Fibroblast of lung (primary cell): ENCODE measurements around the gene ETFA. TPM values are rescaled to one million over a fixed set of nuclear protein-coding genes. Genes with fewer than 3 reads are reported as not detected.

Experiments used
- DNase-seq, 2 donors: peaks; one replicate each; pipeline versions ENCODE4 v3.0.0 to v3.0.0-alpha.2; 2010; ENCODE audit warnings: low read depth in 2 of 2
- H2AFZ ChIP-seq: 2 replicates; pipeline ENCODE4 v1.5.1; 2012; ENCODE audit warnings: low read length, control low read depth, inconsistent platforms
- H3K27ac ChIP-seq: 2 replicates; pipeline ENCODE4 v1.5.1; 2011; ENCODE audit warnings: low read length, control low read depth; ENCODE audit not compliant: insufficient read depth
- H3K27me3 ChIP-seq: 2 replicates; pipeline ENCODE4 v1.5.1; 2011; ENCODE audit warnings: mild to moderate bottlenecking, low read length; ENCODE audit not compliant: control insufficient read depth, insufficient read depth
- H3K36me3 ChIP-seq: 2 replicates; pipeline ENCODE4 v1.5.1; 2011; ENCODE audit warnings: low read length; ENCODE audit not compliant: control insufficient read depth, insufficient read depth
- H3K4me1 ChIP-seq: 2 replicates; pipeline ENCODE4 v1.5.1; 2011; ENCODE audit warnings: low read length; ENCODE audit not compliant: control insufficient read depth, insufficient read depth; ENCODE audit errors: extremely low read depth
- H3K4me2 ChIP-seq: 2 replicates; pipeline ENCODE4 v1.5.1; 2011; ENCODE audit warnings: low read length, control low read depth; ENCODE audit not compliant: insufficient read depth; ENCODE audit errors: extremely low read depth
- H3K4me3 ChIP-seq, 4 experiments: fragments of 200-600 bp in 1 of 4; sonication (generic) in 1 of 4; replicated peaks in 1 of 4; 2 replicates each; pipeline ENCODE4 v1.5.1; 2011 to 2016; ENCODE audit warnings: low read length in 4 of 4, low read depth in 3 of 4, mild to moderate bottlenecking in 3 of 4, control low read depth in 2 of 4, inconsistent platforms in 1 of 4, mixed read lengths in 1 of 4; ENCODE audit not compliant: insufficient read depth in 1 of 4; ENCODE audit errors: control extremely low read depth in 1 of 4
- H3K79me2 ChIP-seq: 2 replicates; pipeline ENCODE4 v1.5.1; 2012; ENCODE audit warnings: mild to moderate bottlenecking, low read length, inconsistent platforms; ENCODE audit not compliant: control insufficient read depth, insufficient read depth
- H3K9ac ChIP-seq: 2 replicates; pipeline ENCODE4 v1.5.1; 2011; ENCODE audit warnings: mild to moderate bottlenecking, low read length, control low read depth; ENCODE audit not compliant: insufficient read depth
- H3K9me3 ChIP-seq: 2 replicates; pipeline ENCODE4 v1.5.1; 2012; ENCODE audit warnings: low read depth, low read length; ENCODE audit not compliant: control insufficient read depth, insufficient read depth
- H4K20me1 ChIP-seq: 2 replicates; pipeline ENCODE4 v1.5.1; 2011; ENCODE audit warnings: low read length; ENCODE audit not compliant: control insufficient read depth, insufficient read depth; ENCODE audit errors: extremely low read depth
- EZH2 ChIP-seq: IDR thresholded peaks from 2 replicates; pipeline ENCODE4 v1.5.1; 2012; ENCODE audit warnings: low read length, control low read depth, mild to moderate bottlenecking; ENCODE audit errors: missing control alignments
- polyA plus RNA-seq, 2 donors: library from polyadenylated mRNA; depleted of rRNA in 1 of 2; stranded (reverse) in 1 of 2; unstranded in 1 of 2; fragments of >200 nt; gene quantifications; 2 replicates each; pipeline ENCODE4 v1.2.1, GENCODE V29; 2011 to 2012; ENCODE audit warnings: missing spikeins in 1 of 2
- total RNA-seq: library from RNA; depleted of rRNA; stranded (reverse); fragments of >200 nt; gene quantifications from 2 replicates; pipeline ENCODE4 v1.2.1, GENCODE V29; 2014
- TF ChIP-seq, protein P1 (sequence below), 2 donors: IDR thresholded peaks in 1 of 2; conservative IDR thresholded peaks in 1 of 2; 1 replicate in 1 of 2; 2 replicates in 1 of 2; pipeline ENCODE4 v1.5.1; 2011 to 2012; ENCODE audit warnings: low read length in 2 of 2, control low read depth in 1 of 2, inconsistent platforms in 1 of 2, low read depth in 1 of 2, mild to moderate bottlenecking in 1 of 2

ETFA gene
- total and polyA plus RNA-seq, 2 donors (not counting 1 experiment from before 2014, with no cell fraction given), result 129 to 161 TPM

DNA sequence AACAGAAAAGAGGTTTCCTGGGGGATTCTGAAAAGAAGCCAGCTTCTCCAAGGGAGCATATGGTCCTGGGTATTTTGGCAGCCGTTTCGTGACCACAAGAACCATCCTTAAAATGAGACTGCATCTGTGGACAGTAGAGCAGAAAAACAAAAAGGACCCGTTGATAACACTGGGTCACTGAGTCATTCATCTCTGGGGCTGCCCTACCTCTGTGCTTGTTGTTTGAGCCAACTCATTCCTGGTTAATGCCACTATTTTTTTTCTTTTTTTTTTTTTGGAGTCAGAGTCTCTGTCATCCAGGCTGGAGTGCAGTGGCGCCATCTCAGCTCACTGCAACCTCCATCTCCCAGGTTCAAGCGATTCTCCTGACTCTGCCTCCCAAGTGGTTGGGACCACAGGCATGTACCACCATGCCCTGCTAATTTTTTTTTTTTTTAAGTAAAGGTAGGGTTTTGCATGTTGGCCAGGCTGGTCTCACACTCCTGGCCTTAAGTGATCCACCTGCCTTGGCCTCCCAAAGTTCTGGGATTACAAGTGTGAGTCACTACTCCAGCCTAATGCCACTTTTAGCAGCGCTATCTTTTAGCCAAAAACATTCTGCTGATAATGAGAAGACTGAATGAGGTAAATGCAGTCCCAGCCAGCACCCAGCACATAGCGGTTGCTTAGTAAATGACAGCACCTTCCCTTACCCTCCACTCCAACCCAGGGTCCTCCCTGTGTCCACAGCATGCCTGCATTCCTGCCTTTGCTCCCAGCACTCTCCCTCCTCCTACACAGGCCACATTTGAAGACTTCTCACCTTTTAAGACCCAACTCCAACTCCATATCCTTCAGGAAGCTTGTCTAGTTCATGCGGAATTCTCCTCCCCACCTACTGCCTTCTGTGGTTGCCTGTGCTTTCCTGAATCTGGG lies 16.2 kb upstream of the ETFA start:
- Histone ChIP-seq H3K79me2 (no peaks in the 10 kb centered on the region), H2AFZ (no peak overlapping the region), H3K27me3 (peaks cover 15% of the 10 kb centered on the region), H3K4me1 (no peaks in the 10 kb centered on the region), H4K20me1 (no peaks in the 10 kb centered on the region), H3K9ac (no peak overlapping the region), H3K9me3 (no peaks in the 10 kb centered on the region), H3K4me2 (no peak overlapping the region), H3K27ac (no peak overlapping the region), H3K4me3 (no peak overlapping the region), H3K36me3 (no peaks in the 10 kb centered on the region)
- DNase-seq, result peak in 1 of 2 donors; percentile 63
- TF ChIP-seq, protein P1, sequence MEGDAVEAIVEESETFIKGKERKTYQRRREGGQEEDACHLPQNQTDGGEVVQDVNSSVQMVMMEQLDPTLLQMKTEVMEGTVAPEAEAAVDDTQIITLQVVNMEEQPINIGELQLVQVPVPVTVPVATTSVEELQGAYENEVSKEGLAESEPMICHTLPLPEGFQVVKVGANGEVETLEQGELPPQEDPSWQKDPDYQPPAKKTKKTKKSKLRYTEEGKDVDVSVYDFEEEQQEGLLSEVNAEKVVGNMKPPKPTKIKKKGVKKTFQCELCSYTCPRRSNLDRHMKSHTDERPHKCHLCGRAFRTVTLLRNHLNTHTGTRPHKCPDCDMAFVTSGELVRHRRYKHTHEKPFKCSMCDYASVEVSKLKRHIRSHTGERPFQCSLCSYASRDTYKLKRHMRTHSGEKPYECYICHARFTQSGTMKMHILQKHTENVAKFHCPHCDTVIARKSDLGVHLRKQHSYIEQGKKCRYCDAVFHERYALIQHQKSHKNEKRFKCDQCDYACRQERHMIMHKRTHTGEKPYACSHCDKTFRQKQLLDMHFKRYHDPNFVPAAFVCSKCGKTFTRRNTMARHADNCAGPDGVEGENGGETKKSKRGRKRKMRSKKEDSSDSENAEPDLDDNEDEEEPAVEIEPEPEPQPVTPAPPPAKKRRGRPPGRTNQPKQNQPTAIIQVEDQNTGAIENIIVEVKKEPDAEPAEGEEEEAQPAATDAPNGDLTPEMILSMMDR (conservative IDR thresholded peaks at IDR 0.05 in 1 of 2, IDR thresholded peaks at IDR 0.05 in 1 of 2; ENCODE audit: low read depth in 1 of 2, low read length in 2 of 2), result no peak
- no peak for TF ChIP-seq EZH2

DNA sequence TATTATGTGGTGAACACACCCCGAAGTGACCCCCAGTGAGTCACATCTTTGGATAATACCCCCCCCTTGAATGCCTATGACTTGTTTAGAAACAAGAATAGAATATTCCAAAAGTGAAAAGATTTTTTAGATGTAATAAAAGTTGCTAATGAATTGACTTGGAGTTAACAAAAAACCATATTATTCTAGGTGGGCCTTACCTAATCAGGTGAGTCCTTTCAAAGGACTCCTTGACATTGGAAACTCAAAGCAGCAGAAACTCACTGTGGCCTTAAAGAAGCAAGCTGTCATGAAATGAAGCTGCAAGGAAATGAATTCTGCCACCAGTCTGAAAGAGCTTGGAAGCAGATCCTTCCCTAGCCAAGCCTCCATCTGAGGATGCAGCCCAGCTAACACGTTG lies 14.4 kb upstream of the ETFA start:
- no peak overlapping the region for H3K9ac ChIP-seq
- TF ChIP-seq EZH2, result no peak
- TF ChIP-seq, protein P1 (conservative IDR thresholded peaks at IDR 0.05 in 1 of 2, IDR thresholded peaks at IDR 0.05 in 1 of 2; ENCODE audit: low read depth in 1 of 2, low read length in 2 of 2), result no peak
- H3K4me2 ChIP-seq, result no peak overlapping the region
- peaks cover 17% of the 10 kb centered on the region for H3K27me3 ChIP-seq
- no peak overlapping the region for H3K4me3 ChIP-seq
- no peak overlapping the region for H3K27ac ChIP-seq
- DNase-seq, result no peak
- H3K9me3 ChIP-seq, result no peaks in the 10 kb centered on the region
- no peak overlapping the region for H2AFZ ChIP-seq
- H3K36me3 ChIP-seq, result no peaks in the 10 kb centered on the region
- H4K20me1 ChIP-seq, result no peaks in the 10 kb centered on the region
- no peaks in the 10 kb centered on the region for H3K79me2 ChIP-seq
- no peaks in the 10 kb centered on the region for H3K4me1 ChIP-seq

DNA sequence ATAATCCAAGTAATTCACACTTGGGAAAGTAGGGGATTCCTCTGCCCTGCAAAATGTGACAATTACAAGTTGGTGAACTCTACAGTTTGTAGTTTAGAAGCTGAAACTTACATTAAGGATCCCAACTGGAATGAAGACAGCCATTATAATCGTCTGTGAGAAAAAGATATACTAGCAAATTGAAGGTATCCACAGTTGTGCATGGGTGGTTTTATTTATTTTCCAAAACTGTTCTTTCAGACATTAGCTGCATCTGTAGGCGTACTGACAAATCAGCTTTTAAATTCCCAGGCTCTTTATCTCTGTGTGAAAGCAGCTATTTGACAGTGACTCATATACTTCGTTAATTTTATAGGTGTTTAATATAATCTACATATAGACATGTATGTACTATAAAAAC lies 12.8 kb upstream of the ETFA start:
- peaks cover 21% of the 10 kb centered on the region for H3K27me3 ChIP-seq
- H3K27ac ChIP-seq, result no peak overlapping the region
- TF ChIP-seq, protein P1 (conservative IDR thresholded peaks at IDR 0.05 in 1 of 2, IDR thresholded peaks at IDR 0.05 in 1 of 2; ENCODE audit: low read depth in 1 of 2, low read length in 2 of 2), result no peak
- TF ChIP-seq EZH2, result no peak
- H3K9ac ChIP-seq, result no peak overlapping the region
- no peaks in the 10 kb centered on the region for H3K4me1 ChIP-seq
- no peak overlapping the region for H2AFZ ChIP-seq
- no peak for DNase-seq
- no peaks in the 10 kb centered on the region for H3K79me2 ChIP-seq
- H3K4me3 ChIP-seq, result no peak overlapping the region
- H4K20me1 ChIP-seq, result no peaks in the 10 kb centered on the region
- H3K9me3 ChIP-seq, result no peaks in the 10 kb centered on the region
- no peaks in the 10 kb centered on the region for H3K36me3 ChIP-seq
- H3K4me2 ChIP-seq, result no peak overlapping the region
